Astrocyte of the cerebellum (primary cell): ENCODE data around the gene ITGAD.
"Not testable (repeated sequence)": the region's sequence is repeated elsewhere in the genome, so short reads cannot be mapped to it uniquely, and the experiment has no call there.

Source experiments
- DNase-seq: peaks from one replicate; pipeline ENCODE4 v3.0.0-alpha.2; 2011; ENCODE audit warnings: low read depth
- H3K4me3 ChIP-seq: 2 replicates; pipeline ENCODE4 v1.5.1; 2011; ENCODE audit warnings: mild to moderate bottlenecking, low read depth, low read length, moderate library complexity
- in situ Hi-C: cut with HindIII; loops from 2 replicates; pipeline ENCODE4 v1.10.0; 2017; ENCODE audit warnings: low sequenced_read_pairs
- TF ChIP-seq, protein P1 (sequence below): IDR thresholded peaks from 2 replicates; pipeline ENCODE4 v1.5.1; 2012; ENCODE audit warnings: low read length, low read depth, moderate library complexity, mild to moderate bottlenecking; ENCODE audit errors: missing control alignments

The ITGAD gene

DNA sequence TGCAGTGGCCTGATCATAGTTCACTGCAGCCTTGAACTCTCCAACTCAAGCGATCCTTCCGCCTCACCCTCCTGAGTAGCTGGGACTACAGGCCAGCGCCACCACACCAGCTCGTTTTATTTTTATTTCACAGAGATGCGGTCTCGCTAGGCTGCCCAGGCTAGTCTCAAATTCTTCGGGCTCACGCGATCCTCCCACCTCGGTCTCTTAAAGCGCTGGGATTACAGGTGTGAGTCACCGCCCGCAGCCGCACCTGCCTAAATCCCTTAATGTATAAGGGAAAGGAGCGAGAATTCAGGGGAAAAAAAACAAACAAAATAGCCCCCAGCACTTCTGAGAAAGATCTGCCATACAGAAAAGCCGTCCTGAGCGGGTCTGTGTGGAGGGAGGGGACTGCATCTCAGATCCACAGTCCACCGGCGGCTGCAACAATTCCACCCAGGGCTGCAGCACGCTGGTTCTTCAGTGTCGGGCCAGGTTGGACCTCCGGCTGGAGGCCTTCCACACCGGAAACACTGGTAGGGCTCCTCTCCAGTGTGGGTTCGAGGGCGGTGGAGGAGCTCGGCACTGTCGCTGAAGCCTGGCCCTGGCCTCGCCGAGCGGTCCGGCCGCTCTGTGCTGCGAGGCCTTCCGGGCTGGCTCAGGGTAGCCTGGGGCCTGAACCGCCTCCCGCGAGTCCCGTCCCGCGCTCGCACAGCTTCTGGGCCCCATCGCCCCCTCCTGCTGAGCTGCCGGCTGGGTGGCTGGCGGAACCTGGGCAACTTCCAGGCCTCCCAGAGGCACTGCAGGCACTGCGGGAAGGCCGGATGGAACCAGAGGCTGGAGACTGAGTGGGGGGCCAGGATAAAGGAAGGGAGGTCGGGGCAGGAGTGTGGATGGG is 42.4 kb downstream of the ITGAD start:
- DNase-seq: no peak
- TF ChIP-seq, protein P1, sequence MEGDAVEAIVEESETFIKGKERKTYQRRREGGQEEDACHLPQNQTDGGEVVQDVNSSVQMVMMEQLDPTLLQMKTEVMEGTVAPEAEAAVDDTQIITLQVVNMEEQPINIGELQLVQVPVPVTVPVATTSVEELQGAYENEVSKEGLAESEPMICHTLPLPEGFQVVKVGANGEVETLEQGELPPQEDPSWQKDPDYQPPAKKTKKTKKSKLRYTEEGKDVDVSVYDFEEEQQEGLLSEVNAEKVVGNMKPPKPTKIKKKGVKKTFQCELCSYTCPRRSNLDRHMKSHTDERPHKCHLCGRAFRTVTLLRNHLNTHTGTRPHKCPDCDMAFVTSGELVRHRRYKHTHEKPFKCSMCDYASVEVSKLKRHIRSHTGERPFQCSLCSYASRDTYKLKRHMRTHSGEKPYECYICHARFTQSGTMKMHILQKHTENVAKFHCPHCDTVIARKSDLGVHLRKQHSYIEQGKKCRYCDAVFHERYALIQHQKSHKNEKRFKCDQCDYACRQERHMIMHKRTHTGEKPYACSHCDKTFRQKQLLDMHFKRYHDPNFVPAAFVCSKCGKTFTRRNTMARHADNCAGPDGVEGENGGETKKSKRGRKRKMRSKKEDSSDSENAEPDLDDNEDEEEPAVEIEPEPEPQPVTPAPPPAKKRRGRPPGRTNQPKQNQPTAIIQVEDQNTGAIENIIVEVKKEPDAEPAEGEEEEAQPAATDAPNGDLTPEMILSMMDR: no peak
- in situ Hi-C loops: no loop called here
- no peak overlapping the region for H3K4me3 ChIP-seq

DNA sequence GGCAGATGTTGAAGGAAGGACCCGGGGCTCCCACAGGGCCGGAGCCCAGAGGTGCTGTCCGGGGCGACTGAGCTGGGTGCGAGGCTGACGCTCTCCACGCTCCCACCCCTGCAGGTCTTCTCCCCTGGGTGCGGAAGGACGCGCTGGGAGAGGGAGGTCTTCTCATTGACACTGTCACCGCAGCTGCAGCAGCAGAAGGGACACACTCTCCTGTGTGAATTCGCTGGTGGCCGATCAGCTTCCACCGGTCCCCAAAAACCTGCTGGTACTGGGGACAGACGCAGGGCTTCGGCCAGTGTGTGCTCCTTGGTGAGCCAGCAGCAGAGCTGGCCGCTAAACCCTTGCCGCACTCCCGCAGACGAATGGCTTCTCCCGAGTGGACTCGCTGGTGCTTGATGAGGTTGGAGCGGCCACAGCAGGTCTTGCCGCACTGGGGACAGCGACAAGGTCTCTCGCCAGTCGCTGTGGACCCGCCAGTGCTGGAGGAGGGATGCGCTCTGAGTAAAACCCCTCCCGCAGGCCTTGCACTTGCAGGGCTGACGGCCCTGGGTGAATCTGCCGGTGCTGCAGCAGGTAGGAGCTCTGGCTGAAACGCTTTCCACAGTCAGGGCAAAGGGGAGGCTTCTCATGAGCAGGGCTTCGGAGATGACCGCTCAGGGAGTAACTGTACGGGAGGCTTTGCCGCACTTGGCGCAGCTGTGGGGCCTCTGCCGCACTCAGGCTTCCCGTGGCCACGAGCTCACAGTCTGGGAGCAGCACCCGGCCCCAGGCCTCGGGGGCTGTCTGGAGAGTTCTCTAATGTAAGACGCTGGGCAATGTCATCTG is 43.3 kb downstream of the ITGAD start:
- TF ChIP-seq, protein P1: no peak
- no peak overlapping the region for H3K4me3 ChIP-seq
- in situ Hi-C loops: no loop called here
- DNase-seq: no peak

DNA sequence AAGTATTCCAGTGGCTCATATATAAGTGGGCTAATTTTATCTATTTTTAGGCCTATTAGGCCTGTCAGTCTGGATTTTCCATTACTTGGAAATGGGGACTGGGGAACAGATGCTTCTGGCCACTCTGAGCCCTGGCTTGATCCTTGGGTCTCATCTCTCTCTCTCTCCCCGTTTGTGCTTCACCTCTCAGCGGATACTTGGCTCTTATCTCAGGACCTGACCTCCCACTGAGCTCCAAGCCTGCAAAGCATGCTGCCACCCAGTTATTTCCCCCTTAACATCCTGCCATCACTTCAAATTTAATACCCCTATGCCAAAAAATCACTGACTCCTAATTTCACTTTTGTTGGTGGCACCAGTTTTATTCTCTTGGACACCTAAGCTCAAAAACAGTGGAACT is 45.3 kb downstream of the ITGAD start:
- in situ Hi-C loops: no loop called here
- no peak overlapping the region for H3K4me3 ChIP-seq
- TF ChIP-seq, protein P1: no peak
- DNase-seq: no peak

DNA sequence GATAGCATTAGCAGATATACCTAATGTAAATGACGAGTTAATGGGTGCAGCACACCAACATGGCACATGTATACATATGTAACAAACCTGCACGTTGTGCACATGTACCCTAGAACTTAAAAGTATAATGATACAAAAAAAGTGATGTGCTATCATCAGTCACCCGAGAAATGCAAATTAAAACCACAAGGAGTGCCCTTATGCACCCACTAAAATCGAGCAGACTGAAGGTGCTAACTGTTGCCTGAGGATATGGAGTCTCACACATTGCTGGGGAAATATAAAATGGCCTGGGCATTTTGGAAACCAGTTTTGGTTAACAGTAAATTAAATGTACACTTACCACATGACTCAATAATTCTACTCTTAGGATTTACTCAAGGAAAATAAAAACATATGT is 45.9 kb downstream of the ITGAD start:
- in situ Hi-C loops, DNase-seq: not testable (repeated sequence)

DNA sequence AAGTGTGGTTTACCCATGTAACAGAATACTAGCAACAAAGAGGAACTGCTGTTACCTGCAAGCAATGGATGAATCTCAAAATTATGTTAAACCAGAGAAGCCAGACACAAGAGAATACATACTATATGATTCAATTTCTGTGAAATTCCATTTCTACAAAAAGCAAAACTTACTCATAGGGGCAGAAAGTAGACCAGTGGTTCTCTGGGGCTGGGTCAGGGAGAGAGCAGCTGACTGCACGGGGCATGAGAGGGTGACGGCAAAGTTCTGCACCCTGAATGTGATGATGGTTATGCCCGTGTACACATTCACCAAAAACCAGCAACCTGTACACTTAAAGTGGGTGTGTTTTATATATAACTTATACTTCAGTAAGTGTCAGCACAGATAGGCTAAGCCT is 46.4 kb downstream of the ITGAD start:
- TF ChIP-seq, protein P1: no peak
- DNase-seq: no peak
- in situ Hi-C loops: no loop called here
- no peak overlapping the region for H3K4me3 ChIP-seq

More for the DNA sequence above, 45.9 kb downstream of the ITGAD start:
- H3K4me3 ChIP-seq: not testable (repeated sequence)

DNA sequence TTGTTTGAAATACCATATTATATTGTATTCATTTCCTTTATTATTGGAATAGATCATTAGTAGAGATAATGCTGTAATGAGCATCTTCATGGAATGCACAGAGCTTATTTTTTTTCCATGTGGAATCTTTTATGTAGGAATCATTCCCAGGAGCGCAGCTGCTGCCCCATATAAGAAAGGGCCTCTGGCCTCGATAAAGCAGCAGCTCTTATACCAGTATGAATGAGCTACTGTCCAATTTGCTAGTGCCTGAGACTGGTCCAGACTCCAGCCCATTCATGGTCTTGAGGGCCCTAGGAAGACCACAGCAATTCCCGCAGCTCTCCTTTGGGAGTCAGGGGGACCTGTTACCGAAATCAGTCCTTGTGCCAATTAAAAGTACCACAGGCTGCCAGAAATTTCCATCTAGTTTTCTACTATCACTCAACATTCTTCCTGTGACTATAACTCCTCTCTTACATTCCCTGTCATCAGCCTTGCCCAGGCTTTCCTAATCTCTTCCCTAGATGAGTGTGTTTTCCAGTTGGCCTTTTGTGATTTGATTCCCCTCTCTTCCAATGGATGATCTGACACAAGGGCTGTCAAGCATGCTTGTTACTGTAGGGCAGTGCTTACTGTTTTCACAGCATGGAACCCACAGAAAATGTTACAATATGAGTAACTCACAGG is 47.5 kb downstream of the ITGAD start:
- in situ Hi-C loops: no loop called here
- no peak for DNase-seq
- TF ChIP-seq, protein P1: no peak
- H3K4me3 ChIP-seq: no peak overlapping the region
